Activated T-cell treated with anti-CD3 and anti-CD28 coated beads for 48 hours (primary cell): ENCODE measurements around the gene RNF223.

Experiments used
- DNase-seq: peaks from one replicate; pipeline ENCODE4 v3.0.0-alpha.2; 2020; ENCODE audit warnings: low read depth

The RNF223 gene

GRCh38 chr1:1026599-1027413 lies 47.3 kb downstream of the RNF223 start:
- no peak for DNase-seq

- no peak for DNase-seq
Measured at GRCh38 chr1:1025730-1026129, 48.4 kb downstream of the RNF223 start.

DNA sequence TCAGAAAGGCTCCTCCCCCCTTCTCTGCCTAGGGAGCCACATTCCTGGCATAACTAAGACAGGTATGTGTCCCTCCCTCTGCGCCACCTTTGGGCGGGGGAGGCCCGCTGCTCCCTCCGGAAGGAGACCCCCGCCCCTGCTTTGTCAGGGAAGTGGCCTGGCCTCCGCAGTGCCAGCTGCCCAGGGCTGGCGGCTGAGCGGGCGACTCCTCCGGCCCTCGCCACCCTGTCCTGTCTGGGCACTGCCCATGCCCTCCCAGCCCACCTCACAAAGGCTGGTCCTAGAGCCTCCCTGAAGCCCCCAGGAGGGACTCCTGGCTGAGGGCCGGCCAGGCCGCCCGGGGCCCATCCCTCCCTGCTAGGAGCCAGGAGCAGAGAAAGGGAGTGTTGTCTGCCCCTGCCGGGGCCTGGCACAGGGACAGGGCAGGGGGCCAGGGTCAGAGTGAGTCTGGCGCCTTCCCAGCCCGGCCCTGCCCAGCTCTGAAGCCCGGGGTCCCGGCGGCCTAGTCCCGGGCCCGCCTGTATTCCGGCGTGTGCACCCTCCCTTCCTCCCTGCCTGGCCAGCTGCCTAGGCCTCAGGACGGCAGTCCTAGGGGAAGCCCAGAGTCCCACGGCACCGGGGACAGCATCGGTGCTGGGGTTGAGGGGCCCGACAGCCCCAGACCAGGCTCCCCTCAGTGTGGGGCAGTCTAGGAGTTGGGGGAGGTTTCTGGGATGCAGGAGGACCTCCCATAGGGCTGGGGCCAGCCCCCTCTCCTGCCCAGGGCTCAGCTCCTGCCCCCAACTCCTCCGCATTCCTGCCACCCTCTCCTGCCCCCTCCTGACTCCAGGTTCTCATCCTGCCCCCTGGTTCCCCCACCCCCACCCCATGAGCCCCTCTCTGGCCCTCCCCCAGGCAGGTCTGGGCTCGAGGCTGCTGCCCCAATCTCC lies 49.1 kb downstream of the RNF223 start:
- no peak for DNase-seq

DNA sequence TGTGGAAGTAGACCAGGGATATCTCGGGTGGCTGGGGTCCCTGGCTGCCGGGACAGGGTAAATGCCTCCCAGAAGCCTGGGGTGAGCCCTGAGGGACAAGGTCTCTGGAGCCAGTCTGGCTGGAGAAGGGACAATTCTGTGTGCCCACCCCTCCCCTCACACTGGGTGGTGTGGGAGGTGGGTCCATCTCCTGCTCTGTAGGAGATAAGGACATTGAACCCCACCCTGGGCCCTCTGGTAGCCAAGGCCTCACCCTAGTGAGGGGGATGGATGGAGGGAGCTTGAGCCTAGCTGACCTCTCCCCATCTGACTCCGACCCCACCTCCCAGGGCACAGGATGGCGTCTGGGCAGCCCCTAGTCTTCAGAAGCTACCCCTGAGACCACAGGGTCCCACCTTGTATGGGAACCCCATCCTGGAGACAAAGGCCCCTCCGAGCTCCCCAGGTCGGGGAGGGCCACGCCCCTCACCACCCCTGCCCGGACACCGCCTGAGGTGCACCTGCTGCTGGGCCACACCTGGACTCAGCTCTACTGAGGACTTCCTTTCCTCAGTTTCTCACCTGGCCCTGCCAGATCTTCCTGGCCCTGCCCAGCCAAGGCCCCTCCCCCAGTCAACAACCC lies 49.8 kb downstream of the RNF223 start:
- DNase-seq, result no peak

DNA sequence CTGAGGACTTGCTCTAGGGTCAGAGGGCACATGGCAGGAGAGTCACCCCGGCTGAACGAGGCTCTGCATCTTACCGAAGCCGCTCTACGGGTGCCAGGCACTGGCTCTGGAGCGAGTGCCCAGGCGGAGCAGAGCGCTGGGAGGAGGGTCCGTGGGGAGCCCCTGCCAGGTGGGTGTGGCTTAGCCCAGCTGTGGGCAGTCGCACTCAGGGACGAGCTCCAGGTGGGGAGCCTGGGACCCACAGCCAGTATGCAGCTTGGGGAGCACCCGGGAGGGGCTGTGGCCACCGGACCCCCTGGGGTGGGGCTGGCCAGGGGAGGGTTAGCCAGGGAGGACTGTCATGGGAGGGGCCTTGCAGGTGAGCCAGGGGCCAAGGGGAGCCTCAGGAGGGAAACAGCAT lies 50.4 kb downstream of the RNF223 start:
- DNase-seq, result no peak

- no peak for DNase-seq
Measured at GRCh38 chr1:1022302-1023009, 51.6 kb downstream of the RNF223 start.

DNA sequence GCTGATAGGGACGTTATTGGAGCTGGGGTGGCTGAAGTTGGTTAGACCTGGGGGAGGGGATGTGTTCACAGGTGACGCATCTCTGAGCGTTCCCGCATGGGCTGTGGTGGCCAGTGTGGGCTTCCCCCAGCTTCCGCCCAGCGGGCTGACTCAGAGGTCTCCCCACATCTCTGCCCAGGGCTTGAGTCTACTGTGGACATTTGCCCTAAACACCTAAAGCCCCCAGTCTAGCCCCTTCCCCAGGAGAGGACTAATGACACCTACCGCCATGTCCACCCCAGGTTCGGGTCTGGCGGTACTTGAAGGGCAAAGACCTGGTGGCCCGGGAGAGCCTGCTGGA lies 52.2 kb downstream of the RNF223 start:
- DNase-seq, result no peak

DNA sequence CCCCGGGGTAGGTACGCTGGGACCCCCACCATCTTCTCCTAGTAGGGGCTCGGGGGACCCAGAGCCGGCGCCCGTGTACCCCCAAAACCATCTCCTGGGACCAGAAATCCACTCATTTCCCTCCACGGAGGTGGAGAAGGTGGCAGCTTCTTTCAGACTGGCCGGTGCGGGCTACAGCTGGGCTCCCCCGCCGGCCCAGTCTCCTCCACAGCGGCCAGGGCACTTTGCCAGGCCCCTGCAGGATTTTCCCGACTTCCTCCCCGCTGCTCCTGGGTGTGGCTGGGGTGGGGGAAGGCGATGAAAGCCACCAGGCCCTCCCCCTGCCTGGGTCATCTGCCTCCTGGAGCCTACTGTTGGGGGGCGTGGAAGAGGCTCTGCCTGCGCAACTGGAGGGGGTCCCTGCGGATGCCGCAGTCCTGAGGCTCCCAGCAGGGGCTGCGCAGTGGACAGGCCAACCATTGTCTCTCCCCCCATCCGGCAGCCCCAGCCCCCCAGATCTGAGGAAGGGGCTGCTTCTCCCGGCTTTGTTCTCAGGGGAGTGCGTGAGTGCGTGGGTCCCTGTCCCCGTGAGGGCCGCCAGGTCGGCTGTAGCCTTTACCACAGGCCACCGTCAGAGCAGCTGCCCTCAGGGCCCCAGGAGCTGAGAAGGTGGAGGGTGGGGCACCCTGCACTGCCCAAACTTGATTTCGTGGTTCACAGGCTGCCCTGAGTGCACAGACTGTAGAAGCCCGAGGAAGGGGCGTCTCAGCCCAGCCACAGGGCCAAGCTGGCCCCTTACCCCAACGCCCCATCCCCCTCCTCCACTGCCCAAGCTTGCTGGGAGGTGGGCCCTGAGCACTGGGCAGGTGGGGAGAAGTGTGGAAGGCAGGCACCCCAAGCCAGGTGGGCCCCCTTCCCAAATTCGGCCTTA lies 52.8 kb downstream of the RNF223 start:
- DNase-seq, result no peak
